Stimulated activated naive CD8-positive, alpha-beta T cell treated with anti-CD3 and anti-CD28 coated beads, Interleukin-15, amount 100 ng/mL, for 72 hours (primary cell): ENCODE data around the gene CLTA.
"Not testable (repeated sequence)": the region's sequence is repeated elsewhere in the genome, so short reads cannot be mapped to it uniquely, and the experiment has no call there.

Experiments used
- ATAC-seq: fragments of 150-1000 bp; cut with Tn5 transposase; 2 replicates; pipeline ENCODE4 v1.10.0; 2021; ENCODE audit warnings: mild to moderate bottlenecking, moderate library complexity
- DNase-seq, 2 donors: peaks; one replicate each; pipeline ENCODE4 v3.0.0; 2021 to 2022
- H3K27ac Mint-ChIP-seq, 2 donors: one replicate each; pipeline ENCODE4 v1.8.0; 2022; ENCODE audit warnings: mild to moderate bottlenecking in 2 of 2, mixed read lengths in 2 of 2, moderate library complexity in 2 of 2
- H3K27me3 Mint-ChIP-seq: one replicate; pipeline ENCODE4 v1.8.0; 2022; ENCODE audit warnings: mixed read lengths
- H3K4me1 Mint-ChIP-seq: one replicate; pipeline ENCODE4 v1.8.0; 2022; ENCODE audit warnings: mild to moderate bottlenecking, mixed read lengths
- H3K4me3 Mint-ChIP-seq, 2 donors: one replicate each; pipeline ENCODE4 v1.8.0; 2022; ENCODE audit warnings: mild to moderate bottlenecking in 2 of 2, mixed read lengths in 2 of 2, moderate library complexity in 1 of 2
- H3K9me3 Mint-ChIP-seq, 2 donors: one replicate each; pipeline ENCODE4 v1.8.0; 2022; ENCODE audit warnings: mixed read lengths in 2 of 2

CLTA gene

DNA sequence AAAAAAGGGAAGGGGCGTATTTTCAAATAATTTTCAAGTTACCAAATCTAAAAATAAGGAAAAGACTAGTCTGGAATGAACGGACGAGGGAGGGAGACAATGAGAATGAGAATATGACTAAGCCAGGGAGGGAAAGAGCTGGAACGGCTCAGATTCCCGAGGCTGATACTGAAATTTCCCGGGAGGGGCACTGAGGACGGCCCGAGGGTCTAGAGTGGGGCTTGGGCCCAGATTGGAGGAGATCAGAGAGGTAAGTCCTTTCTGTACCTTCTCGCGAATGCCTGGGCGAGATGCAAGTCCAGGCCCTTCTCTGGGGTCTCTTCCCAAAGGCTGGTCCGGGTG lies 24.9 kb upstream of the CLTA start:
- Mint-ChIP-seq H3K9me3 (no peaks in the 10 kb centered on the region), H3K27ac (no peak overlapping the region), H3K4me3 (peak overlapping the region; percentile 42 to 60), H3K27me3 (no peaks in the 10 kb centered on the region), H3K4me1 (peaks cover 8% of the 10 kb centered on the region)
- DNase-seq (no peak), ATAC-seq (no peak)

DNA sequence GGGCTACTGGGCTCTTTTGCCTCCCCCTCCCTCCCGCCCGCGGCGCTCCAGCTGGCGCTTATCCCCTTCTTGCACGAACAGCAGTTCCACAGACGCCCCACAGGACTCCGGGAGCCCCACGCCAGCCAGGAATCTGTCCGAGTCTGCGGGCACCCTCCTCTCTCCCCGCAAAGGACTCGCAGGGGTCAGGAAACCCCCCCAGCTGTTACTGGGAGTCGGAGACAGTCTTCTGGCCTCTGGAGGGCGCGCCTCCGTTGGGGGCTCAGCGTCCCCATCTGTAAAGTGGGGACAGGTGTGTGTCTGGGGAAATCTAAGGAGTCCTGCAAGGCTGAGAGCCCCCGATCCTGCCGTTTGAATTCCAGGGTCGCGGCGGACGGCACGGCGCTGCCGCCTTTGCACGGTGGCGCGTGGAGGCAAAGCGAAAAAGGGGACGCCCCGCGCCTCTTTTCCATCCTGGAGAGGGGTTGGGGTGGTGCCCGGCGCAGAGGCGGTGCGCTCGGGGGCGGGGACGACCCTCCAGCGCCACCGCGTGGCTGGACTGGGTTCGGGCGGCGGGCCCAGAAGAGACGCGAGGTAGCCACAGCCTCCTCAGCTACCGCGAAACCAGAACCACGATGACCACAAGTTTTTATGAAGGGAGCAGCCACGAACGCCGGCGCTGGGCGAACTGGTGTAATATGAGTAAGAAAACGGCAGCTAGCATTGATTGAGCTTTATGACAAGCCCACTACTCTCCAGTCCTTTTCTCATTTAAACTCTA lies 24.4 kb upstream of the CLTA start:
- DNase-seq (peak; percentile 87), ATAC-seq (peak; percentile 97)
- Mint-ChIP-seq H3K4me1 (peaks cover 8% of the 10 kb centered on the region), H3K27me3 (no peaks in the 10 kb centered on the region), H3K4me3 (peak overlapping the region; percentile 67 to 83), H3K27ac (peak overlapping the region in 1 of 2 donors; percentile 22), H3K9me3 (no peaks in the 10 kb centered on the region)

DNA sequence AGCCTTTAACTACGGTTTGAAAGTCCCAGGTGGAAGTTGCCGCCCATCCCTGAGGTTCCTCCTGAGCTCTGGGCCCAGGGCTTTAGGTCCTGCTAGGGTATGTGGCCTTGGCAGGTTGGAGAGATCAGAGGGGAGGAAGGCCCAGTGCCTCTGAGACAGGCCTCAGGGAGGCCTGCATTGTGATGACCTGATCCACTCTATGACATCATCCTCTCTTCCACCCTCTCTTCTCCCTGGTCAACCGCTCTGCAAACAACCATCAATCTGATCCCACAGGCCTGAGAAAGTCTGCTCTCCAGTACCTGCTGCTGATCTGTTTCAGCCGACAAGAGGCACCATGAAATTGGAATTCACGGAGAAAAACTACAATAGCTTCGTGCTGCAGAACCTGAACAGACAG lies 21.6 kb upstream of the CLTA start, which contains the start of gene CCIN:
CCIN (plus strand) TSS at position 223 of the 400 bp plus-strand sequence; CDS start at position 338, 115 bp downstream.
- H3K27me3 Mint-ChIP-seq, result no peaks in the 10 kb centered on the region
- no peak within 1 kb of the TSS for H3K4me3 Mint-ChIP-seq
- no peak for DNase-seq
- H3K27ac Mint-ChIP-seq, result no peak within 1 kb of the TSS
- peaks cover 8% of the 10 kb centered on the region for H3K4me1 Mint-ChIP-seq
- no peak for ATAC-seq
- no peaks in the 10 kb centered on the region for H3K9me3 Mint-ChIP-seq

DNA sequence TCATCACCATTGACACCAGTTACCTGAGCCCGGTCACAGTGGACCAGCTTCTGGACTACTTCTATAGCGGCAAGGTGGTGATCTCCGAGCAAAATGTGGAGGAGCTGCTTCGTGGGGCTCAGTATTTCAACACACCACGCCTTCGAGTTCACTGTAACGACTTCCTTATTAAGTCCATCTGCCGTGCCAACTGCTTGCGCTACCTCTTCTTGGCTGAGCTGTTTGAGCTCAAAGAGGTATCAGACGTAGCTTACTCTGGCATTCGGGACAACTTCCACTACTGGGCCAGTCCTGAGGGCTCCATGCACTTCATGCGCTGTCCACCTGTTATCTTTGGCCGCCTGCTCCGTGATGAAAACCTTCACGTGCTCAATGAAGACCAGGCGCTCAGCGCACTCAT lies 21.0 kb upstream of the CLTA start:
- no peaks in the 10 kb centered on the region for H3K27me3 Mint-ChIP-seq

DNA sequence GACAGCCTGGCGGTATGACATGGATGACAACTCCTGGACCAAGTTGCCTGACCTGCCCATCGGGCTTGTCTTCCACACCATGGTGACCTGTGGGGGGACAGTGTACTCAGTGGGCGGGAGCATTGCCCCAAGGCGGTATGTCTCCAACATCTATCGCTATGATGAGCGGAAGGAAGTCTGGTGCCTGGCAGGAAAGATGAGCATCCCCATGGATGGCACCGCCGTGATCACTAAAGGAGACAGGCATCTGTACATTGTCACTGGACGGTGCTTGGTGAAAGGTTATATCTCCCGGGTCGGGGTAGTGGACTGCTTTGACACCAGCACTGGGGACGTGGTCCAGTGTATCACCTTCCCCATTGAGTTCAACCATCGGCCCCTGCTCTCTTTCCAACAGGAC lies 20.2 kb upstream of the CLTA start:
- Mint-ChIP-seq H3K4me3 (no peak overlapping the region), H3K27me3 (no peaks in the 10 kb centered on the region), H3K27ac (no peak overlapping the region), H3K9me3 (no peaks in the 10 kb centered on the region), H3K4me1 (peaks cover 8% of the 10 kb centered on the region)
- no peak for ATAC-seq
- no peak for DNase-seq

More for the DNA sequence above, 21.0 kb upstream of the CLTA start:
- no peak overlapping the region for H3K4me3 Mint-ChIP-seq
- no peak for ATAC-seq
- H3K9me3 Mint-ChIP-seq, result no peaks in the 10 kb centered on the region
- no peak for DNase-seq
- H3K27ac Mint-ChIP-seq, result no peak overlapping the region
- peaks cover 8% of the 10 kb centered on the region for H3K4me1 Mint-ChIP-seq

DNA sequence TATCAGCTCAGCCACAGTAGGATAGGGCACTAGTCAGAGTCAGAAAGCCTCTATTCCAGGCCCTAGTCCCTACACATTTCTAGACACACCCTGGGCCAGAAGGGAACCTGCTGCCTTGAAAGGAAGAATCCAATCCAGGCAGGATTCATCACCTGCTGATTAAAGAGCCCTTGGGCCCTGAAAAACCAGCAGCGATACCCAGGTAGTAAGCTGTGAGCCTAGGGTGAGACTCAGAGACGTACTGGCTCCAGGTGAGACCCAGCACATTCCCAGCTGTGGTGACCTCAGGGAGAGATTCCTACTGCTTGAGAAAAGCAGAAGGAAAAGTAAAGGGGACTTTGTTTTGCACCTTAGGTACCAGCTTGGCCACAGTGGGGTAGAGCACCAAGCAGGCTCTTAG lies 16.9 kb upstream of the CLTA start:
- H3K9me3 Mint-ChIP-seq, result no peaks in the 10 kb centered on the region

DNA sequence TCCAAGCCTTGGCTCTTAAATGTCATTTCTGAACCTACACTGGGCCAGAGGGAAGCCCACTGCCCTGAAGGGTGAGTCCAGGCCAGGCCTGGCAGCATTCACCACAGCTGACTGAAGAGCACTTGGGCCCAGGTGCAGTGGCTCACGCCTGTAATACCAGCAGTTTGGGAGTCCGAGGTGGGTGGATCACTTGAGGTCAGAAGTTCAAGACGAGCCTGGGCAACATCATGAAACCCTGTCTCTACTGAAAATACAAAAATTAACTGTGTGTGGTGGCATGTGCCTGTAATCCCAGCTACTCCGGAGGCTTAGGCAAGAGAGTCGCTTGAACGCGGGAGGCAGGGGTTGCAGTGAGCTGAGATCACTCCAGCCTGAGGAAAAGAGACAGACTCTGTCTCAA lies 16.4 kb upstream of the CLTA start:
- no peak for ATAC-seq
- DNase-seq, result no peak
- Mint-ChIP-seq H3K4me3 (no peak overlapping the region), H3K27me3 (no peaks in the 10 kb centered on the region), H3K4me1 (no peaks in the 10 kb centered on the region), H3K9me3 (no peaks in the 10 kb centered on the region), H3K27ac (no peak overlapping the region)

More for the DNA sequence above, 16.9 kb upstream of the CLTA start:
- ATAC-seq (no peak), DNase-seq (no peak)
- no peak overlapping the region for H3K27ac Mint-ChIP-seq
- H3K4me1 Mint-ChIP-seq, result no peaks in the 10 kb centered on the region
- no peak overlapping the region for H3K4me3 Mint-ChIP-seq
- H3K27me3 Mint-ChIP-seq, result no peaks in the 10 kb centered on the region

DNA sequence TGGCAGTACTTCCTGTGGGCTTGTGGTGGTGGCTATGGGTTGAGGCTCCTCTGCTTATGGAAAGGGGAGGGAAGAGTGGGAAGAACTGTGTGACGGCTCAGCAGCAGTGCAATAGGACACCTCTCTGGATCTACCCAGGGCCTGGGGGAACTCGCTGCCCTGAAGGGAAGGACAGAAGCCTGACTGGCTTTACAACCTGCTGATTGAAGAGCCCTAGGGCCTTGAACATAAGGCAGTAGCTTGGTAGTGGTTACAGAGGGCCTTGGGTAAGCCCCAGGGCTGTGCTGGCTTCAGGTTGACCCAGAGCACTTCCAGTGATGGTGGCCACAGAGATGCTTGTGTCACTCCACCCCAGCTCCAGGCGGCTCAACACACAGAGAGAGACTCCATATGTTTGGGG lies 16.0 kb upstream of the CLTA start:
- Mint-ChIP-seq H3K4me3 (no peak overlapping the region), H3K4me1 (no peaks in the 10 kb centered on the region), H3K27ac (no peak overlapping the region), H3K9me3 (no peaks in the 10 kb centered on the region), H3K27me3 (no peaks in the 10 kb centered on the region)
- DNase-seq, result no peak
- ATAC-seq, result no peak

DNA sequence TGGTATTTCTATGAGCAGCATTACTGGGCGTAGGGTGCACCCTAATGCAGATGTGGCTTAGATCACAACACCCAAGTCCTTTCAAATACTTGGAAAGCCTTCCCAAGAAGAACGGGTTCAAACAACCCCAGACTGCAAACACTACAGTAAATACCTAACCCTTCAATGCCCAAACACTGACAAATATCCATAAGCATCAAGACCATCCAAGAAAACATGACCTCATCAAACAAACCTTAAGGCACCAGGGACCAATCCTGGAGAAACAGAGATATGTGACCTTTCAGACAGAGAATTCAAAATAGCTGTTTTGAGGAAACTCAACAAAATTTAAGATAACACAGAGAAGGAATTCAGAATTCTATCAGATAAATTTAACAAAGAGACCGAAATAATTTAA lies 15.5 kb upstream of the CLTA start:
- H3K9me3 Mint-ChIP-seq, H3K27ac Mint-ChIP-seq, H3K4me1 Mint-ChIP-seq, DNase-seq, H3K4me3 Mint-ChIP-seq, H3K27me3 Mint-ChIP-seq, ATAC-seq: not testable (repeated sequence)

DNA sequence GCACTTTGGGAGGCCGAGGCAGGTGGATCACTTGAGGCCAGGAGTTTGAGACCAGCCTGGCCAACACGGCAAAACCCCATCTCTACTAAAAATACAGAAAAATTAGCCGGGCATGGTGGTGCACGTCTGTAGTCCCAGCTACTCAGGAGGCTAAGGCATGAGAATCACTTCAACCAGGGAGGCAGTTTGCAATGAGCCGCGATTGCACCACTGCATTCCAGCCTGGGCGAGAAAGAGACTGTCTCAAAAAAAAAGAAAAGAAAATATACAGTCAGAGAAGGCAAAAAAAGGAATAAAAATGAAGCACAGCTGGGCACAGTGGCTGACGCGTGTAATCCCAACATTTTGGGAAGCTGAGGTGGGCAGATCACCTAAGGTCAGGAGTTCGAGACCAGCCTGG lies 14.2 kb upstream of the CLTA start:
- not testable (repeated sequence) for H3K27me3 Mint-ChIP-seq, H3K4me1 Mint-ChIP-seq, H3K27ac Mint-ChIP-seq

DNA sequence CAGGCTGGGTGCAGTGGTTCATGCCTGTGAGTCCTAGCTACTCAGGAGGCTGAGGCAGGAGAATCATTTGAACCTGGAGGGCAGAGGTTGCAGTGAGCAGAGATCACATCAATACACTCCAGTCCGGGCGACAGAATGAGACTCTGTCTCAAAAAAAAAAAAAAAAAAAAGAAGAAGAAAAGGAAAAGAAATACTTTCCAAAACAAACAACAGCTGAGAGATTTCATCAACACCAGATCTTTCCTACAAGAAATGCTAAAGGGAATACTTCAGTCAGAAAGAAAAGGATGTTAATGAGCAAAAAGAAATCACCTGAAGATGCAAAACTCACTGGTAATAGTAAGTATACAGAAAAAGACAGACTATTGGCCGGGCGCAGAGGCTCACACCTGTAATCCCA lies 13.2 kb upstream of the CLTA start:
- Mint-ChIP-seq H3K4me1 (no peaks in the 10 kb centered on the region), H3K27me3 (no peaks in the 10 kb centered on the region), H3K4me3 (no peak overlapping the region), H3K27ac (no peak overlapping the region), H3K9me3 (no peaks in the 10 kb centered on the region)
- no peak for ATAC-seq
- no peak for DNase-seq

More for the DNA sequence above, 14.2 kb upstream of the CLTA start:
- not testable (repeated sequence) for ATAC-seq, H3K9me3 Mint-ChIP-seq, DNase-seq, H3K4me3 Mint-ChIP-seq

DNA sequence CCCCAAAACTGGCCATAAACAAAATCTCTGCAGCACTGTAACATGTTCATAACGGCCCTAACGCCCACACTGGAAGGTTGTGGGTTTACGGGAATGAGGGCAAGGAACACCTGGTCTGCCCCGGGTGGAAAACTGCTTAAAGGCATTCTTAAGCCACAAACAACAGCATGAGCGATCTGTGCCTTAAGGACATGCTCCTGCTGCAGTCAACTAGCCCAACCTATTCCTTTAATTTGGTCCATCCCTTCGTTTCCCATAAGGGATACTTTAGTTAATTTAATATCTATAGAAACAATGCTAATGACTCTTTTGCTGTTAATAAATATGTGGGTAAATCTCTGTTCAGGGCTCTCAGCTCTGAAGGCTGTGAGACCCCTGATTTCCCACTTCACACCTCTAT lies 10.5 kb upstream of the CLTA start:
- H3K4me3 Mint-ChIP-seq, ATAC-seq, H3K4me1 Mint-ChIP-seq, DNase-seq, H3K27me3 Mint-ChIP-seq, H3K9me3 Mint-ChIP-seq, H3K27ac Mint-ChIP-seq: not testable (repeated sequence)

DNA sequence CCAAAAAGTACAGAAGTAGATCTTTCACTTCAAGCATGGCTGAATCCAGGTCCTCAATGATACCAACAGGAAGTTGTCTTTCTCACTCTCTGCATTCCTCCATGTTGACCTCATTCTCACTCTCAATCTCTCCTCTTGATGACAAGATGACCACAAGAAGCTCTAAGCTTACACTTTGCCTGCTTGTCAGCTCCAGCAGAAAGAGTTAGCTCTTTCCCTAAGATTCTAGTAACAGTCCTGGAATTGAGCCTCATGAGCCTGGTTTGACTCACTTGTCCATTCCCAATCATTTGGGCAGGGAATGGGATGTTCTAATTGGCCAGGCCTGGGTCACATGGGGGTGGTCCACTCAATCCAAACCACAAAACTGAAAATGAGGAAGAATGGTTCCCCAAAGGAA lies 3.3 kb upstream of the CLTA start:
- DNase-seq (no peak), ATAC-seq (no peak)
- Mint-ChIP-seq H3K27ac (no peak overlapping the region), H3K27me3 (peaks cover 14% of the 10 kb centered on the region), H3K9me3 (no peaks in the 10 kb centered on the region), H3K4me3 (no peak overlapping the region), H3K4me1 (peaks cover 17% of the 10 kb centered on the region)

DNA sequence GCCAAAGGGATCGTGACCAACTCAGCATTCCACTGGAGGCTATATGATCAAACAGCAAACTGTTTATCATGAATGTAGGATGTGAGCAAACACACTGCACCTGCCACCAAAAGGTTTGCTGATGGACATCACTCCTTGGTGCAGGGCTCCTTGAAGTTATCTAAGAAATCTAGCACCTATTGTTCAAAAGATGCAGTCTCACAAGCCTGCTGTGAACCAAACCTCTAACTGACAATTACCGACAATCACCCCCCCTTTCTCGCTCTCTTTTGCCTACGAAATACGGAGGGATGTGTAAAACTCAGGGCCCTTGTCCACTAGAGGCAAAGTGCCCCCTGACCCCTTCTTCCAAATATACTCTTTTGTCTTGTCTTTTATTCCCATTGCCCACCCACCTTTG lies 2.5 kb upstream of the CLTA start:
- DNase-seq (no peak), ATAC-seq (no peak)
- Mint-ChIP-seq H3K27ac (no peak overlapping the region), H3K4me1 (peaks cover 25% of the 10 kb centered on the region), H3K9me3 (no peaks in the 10 kb centered on the region), H3K27me3 (peaks cover 14% of the 10 kb centered on the region), H3K4me3 (no peak overlapping the region)

DNA sequence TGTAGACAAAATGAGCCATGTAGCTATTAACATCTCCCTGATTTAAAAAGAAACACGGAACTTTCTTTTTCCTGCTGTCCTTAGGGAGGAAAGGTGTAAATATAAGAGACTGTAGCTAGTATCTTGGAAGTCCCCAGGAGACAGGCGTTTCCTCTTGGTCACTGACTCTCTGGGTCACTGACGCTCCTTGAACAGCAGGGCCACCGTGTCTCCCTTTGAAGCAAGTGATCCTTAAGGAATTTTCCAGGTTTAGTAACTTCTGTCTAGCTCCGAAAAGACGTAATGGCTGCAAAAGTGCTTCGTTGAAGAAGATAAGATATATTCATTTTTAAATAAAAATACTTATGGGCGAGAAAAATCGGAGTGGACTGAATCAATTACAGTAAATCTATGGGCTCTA lies 745 bp upstream of the CLTA start:
- peak overlapping the region in 1 of 2 donors; percentile 88 for H3K27ac Mint-ChIP-seq
- ATAC-seq (no peak), DNase-seq (no peak)
- peak overlapping the region; percentile 58 to 97 for H3K4me3 Mint-ChIP-seq
- H3K27me3 Mint-ChIP-seq, result peaks cover 14% of the 10 kb centered on the region
- no peaks in the 10 kb centered on the region for H3K9me3 Mint-ChIP-seq
- peaks cover 43% of the 10 kb centered on the region for H3K4me1 Mint-ChIP-seq

DNA sequence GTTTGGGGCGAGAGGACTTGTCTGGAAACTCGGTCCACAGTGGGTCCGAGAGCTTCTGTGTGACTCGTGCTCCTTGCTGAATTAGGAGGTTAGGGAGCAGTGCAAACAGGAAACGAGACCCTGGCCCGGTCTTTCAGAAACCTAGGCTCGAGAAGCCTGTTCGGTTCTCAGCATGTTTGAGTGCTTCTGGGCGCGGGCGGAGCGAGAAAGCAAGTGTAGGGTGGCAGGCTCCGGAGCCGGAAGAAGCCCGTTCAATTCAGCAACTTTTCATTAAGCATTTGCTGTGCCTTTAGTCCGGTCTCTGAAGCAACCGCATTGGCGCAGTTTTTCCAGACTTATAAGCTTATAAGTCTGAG lies 547 bp downstream of the CLTA start:
- ATAC-seq, result peak; percentile 22
- peaks cover 50% of the 10 kb centered on the region for H3K4me1 Mint-ChIP-seq
- DNase-seq, result peak; percentile 36

DNA sequence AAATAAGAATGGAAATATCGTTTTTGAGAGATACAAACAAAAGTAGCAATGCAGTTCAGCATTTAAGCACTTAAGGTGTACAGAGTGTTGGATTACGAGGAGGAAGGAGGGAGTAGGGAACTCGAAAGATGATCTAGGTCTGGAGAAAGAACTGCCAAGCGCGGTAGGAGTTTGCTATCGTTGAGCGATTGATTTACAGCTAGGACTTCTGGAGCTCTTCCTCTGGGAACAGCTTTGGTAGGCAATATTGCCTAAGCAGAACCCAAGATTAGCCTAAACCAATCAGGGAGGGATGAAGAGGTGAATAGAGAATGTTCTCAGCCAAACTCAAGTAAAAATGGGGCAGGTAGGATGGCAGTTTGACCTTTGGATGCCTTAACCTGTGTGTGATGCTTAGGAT lies 965 bp downstream of the CLTA start:
- DNase-seq, result no peak
- peaks cover 50% of the 10 kb centered on the region for H3K4me1 Mint-ChIP-seq
- peaks cover 14% of the 10 kb centered on the region for H3K27me3 Mint-ChIP-seq
- peak overlapping the region; percentile 87 to 97 for H3K4me3 Mint-ChIP-seq
- ATAC-seq, result no peak
- H3K27ac Mint-ChIP-seq, result peak overlapping the region; percentile 94 to 97
- no peaks in the 10 kb centered on the region for H3K9me3 Mint-ChIP-seq

More for the DNA sequence above, 547 bp downstream of the CLTA start:
- H3K9me3 Mint-ChIP-seq, result no peaks in the 10 kb centered on the region
- H3K4me3 Mint-ChIP-seq, result peak overlapping the region; percentile 87 to 97
- H3K27me3 Mint-ChIP-seq, result peaks cover 14% of the 10 kb centered on the region
- H3K27ac Mint-ChIP-seq, result peak overlapping the region; percentile 94 to 97
